GM18520 (cell line): ENCODE data around the gene ZDHHC22.

ENCODE experiments used
- ATAC-seq: cut with Tn5 transposase; IDR thresholded peaks from one replicate; pipeline ENCODE4 v1.9.1; 2021; ENCODE audit not compliant: unreplicated experiment

Gene ZDHHC22

DNA sequence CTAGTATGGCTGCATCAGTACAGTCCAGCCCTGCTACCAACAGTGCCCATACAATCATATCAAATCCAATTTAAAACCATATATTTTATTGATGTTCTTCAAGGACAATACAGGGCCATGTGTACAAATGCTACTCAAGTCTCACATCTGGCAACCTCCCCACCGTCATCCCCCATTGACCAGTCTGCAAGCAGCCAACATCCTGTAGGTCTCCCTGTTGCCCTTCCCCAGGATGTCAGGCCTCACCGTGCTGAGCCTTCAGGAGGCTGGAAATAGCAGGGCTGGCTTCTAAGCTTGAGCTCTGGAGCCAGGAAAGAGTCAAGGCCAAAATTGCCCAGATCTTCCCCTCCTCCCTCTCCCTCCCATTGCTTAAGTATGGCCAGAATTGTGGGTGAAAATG lies 10.4 kb downstream of the ZDHHC22 start:
- ATAC-seq: no peak

- no peak for ATAC-seq
Measured at GRCh38 chr14:77130386-77130785, 11.2 kb downstream of the ZDHHC22 start.

DNA sequence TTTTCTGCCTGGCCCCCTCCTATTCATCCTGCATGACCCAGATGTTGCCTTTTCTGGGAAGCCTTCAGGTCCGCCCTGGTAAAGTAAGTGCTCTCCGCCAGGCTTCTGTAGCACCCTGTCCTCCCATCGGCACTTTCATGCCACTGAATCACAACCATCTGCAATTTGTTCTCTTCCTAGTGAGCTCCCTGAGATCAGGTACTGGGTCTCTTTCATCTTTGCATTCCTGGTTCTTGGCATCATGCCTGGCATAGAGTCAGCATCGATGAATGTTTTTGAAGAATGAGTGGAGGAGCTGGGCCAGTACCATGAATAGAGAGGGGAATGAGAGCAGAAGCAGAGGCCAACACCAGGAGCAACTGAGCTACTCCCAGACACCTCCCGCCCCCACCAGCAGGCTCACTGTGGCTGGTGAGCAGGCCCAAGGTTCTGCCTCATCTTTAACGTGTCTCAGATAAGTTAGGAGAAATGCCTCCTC lies 13.1 kb downstream of the ZDHHC22 start:
- no peak for ATAC-seq

DNA sequence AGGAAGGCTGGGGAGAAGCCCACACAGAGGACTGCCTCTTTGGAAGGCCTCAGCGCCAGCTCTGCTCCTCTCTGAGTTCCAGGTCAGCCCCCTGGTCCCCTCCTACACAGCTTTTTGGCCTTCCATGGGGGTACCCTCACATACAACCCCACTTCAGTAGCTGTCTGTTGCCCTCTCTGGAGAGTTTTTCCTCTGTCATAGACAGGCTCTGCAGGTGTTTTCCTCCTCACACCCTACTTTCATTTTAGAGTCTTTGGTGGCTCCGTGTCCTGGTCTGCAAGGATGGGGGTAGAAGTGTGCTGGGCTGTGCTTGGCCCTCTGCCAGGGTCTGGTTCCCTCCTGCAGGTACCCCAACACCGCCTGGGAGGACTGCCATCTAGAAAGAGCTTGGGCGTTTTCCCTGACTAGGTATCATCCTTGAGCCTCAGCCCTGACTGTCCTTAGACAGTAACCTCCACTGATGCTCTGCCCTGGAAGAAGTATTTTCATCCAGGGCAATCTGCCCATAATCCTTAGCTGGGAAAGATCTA lies 15.1 kb downstream of the ZDHHC22 start:
- ATAC-seq: no peak

DNA sequence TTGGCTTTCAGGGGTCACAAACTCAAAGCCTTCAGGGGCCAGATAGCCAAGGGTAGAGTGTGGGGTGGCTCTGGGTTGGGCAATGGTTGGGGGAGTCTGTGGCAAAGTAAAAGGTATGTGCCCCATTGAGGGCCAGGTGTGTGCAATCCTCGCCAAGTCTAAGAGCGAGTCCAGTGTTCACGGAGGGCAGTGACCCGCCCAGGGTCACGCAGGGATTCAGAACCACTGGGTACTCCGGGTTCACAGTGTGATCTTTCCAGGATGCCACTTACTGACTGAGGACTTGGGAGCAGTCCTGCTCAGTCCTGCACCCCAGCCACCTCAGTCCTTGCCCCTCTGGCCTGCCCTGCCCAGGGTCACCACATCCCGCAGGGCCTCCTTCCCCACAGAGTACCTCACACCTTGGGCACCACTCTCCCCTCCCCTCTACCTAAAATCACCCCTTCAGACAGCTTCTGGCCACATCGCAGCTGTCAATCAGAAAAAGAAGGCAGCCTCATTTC lies 15.7 kb downstream of the ZDHHC22 start:
- ATAC-seq: no peak

DNA sequence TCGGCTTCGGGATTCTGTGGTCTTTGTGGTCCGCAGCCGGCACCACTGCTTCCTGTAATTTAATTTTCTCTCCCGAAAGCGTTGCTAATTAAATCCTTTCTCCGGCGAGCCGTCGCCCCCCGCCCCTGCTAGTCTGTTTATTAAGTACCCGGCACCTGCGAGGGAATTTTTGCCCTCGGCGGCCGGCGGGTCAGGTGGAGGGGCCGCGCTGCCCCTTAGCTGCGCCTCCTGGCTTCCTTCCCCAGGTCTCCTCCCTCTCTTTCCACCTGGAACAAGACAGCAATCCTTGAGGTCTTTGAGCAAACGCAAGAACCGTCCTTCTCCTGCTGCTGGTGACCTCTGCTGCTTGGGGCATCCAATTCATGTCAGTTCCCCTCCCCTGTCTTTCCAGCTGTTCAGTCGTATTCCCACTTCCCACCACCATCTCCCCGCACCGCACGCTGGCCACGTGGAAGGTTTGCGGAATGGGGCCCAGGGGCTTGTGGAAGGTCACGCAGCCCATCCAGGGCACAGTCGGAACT lies 16.2 kb downstream of the ZDHHC22 start:
- no peak for ATAC-seq

- ATAC-seq: no peak
Measured at GRCh38 chr14:77124345-77125280, 17.0 kb downstream of the ZDHHC22 start.

DNA sequence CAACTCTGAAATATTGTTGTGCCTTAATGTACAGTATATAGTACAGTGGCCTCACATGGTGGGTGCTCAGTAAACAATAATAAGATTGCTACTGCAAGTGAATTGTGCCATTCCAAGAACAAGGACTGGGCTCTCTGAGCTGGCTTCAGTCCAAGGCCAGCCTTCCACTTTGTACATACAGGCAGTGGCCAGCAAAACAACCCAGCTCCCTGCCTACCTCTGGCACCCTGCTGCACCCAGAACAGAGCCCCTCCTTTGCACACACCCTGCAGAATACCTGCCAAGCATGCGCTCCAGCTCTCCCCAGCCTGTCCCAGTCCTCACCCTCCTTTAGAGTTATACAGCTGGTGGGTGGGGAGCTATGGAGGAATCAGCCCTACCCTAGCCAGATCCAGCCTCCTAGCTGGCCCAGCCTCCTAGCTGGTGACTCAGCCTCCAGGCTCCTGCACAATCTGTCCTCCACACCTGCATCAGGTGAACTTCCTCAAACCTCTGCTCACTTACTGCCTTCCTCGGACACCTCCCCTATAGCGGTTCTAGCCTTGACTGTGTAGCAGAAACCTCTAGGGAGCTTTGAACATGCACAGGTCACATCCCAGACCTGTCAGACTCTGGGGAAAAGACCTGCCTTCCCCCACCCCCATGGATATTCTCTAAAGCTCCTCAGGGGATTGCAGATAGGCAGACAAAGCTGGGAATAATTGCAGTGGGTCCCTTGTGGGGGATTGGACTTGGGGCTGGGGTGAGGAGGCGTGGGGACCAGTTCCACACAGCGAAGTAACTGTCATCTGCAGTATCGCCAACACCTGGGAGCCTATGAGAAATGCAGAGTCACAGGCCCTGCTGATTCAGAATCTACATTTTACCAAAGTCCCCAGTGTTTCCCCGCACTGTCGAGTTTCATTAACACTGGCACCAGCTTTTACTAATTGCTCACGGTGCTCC lies 17.9 kb downstream of the ZDHHC22 start:
- ATAC-seq: no peak

- ATAC-seq: no peak
Measured at GRCh38 chr14:77122526-77123125, 19.0 kb downstream of the ZDHHC22 start.

- ATAC-seq: peak; percentile 74
Measured at GRCh38 chr14:77120771-77121743, 20.5 kb downstream of the ZDHHC22 start.

DNA sequence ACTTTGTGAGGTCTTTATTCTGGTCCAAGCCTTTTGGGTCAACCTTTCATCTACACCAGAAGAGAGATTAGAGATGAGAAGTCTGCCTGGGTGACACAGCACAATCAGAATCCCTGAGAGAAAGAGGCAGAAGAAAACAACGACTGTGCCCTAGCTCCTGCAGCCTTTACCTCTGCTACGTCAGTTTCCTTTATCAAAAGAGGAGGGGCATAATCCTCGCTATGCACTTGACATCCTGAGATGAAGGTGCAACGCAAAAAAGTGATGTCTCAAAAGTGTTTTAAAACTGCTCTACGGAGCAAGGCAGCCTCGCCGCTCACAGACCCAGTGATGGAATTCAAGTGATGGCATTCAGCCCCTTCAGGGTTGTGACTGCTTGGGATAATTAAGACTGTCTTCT lies 21.7 kb downstream of the ZDHHC22 start:
- no peak for ATAC-seq

GRCh38 chr14:77116172-77116817 lies 25.3 kb downstream of the ZDHHC22 start:
- no peak for ATAC-seq

GRCh38 chr14:77114609-77115008 lies 27.0 kb downstream of the ZDHHC22 start:
- no peak for ATAC-seq

GRCh38 chr14:77113644-77114043 lies 27.9 kb downstream of the ZDHHC22 start:
- ATAC-seq: no peak

GRCh38 chr14:77111021-77111420 lies 30.6 kb downstream of the ZDHHC22 start:
- no peak for ATAC-seq

GRCh38 chr14:77110286-77110685 lies 31.3 kb downstream of the ZDHHC22 start:
- no peak for ATAC-seq

GRCh38 chr14:77109656-77110055 lies 31.9 kb downstream of the ZDHHC22 start:
- no peak for ATAC-seq

- no peak for ATAC-seq
Measured at GRCh38 chr14:77108753-77109152, 32.8 kb downstream of the ZDHHC22 start.

DNA sequence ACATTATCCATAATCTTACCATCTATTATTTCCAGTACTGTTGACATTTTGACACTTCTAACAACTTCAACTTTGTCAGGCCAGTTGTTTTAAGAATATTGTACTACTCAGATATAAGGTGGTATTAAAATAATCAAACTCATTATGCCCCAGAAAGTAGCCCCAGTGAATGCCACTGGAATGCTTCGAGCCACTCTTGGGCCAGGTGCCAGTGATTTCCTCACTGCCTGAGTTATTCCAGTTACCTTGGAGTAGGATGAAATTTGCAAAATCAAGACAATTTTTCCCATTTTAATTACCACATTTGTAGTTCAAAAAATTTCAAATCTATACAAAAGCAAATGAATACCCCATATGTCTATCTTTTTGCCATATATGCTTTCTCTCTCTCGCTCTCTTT lies 34.4 kb downstream of the ZDHHC22 start:
- ATAC-seq: no peak
